ENCODE measurements around the gene ACTN4.

DNA sequence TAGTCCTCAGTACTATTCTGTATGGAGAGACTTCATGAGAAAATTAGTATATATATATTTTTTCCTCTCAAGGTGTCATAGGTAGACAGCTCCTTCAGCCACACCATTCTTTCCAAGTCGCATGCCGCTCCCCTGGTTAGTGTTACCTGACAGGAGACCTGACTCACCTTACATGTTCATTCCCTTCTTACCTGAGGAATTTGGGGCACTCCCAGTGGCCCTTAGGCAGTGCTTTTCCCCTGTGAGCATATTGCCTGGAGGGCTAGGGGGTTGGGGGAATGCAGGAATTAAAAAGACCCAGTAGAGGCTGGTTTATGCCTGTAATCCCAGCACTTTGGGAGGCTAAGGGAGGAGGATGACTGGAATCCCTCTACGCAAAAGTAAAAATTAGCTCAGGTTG, 9.0 kb upstream of the ACTN4 start:
- TF ChIP-seq, protein P1, sequence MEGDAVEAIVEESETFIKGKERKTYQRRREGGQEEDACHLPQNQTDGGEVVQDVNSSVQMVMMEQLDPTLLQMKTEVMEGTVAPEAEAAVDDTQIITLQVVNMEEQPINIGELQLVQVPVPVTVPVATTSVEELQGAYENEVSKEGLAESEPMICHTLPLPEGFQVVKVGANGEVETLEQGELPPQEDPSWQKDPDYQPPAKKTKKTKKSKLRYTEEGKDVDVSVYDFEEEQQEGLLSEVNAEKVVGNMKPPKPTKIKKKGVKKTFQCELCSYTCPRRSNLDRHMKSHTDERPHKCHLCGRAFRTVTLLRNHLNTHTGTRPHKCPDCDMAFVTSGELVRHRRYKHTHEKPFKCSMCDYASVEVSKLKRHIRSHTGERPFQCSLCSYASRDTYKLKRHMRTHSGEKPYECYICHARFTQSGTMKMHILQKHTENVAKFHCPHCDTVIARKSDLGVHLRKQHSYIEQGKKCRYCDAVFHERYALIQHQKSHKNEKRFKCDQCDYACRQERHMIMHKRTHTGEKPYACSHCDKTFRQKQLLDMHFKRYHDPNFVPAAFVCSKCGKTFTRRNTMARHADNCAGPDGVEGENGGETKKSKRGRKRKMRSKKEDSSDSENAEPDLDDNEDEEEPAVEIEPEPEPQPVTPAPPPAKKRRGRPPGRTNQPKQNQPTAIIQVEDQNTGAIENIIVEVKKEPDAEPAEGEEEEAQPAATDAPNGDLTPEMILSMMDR (IDR thresholded peaks at IDR 0.05; ENCODE audit: poor library complexity), result no peak
- no peak for TF ChIP-seq EZH2 (IDR thresholded peaks at IDR 0.05; ENCODE audit: borderline replicate concordance)
- TF ChIP-seq EZH2phosphoT487 (IDR thresholded peaks at IDR 0.05; ENCODE audit: low read depth, severe bottlenecking, unreplicated experiment), result no peak

All from hepatocyte (in vitro differentiated cells).